ENCODE data around the gene CCNC.

Gene CCNC

DNA sequence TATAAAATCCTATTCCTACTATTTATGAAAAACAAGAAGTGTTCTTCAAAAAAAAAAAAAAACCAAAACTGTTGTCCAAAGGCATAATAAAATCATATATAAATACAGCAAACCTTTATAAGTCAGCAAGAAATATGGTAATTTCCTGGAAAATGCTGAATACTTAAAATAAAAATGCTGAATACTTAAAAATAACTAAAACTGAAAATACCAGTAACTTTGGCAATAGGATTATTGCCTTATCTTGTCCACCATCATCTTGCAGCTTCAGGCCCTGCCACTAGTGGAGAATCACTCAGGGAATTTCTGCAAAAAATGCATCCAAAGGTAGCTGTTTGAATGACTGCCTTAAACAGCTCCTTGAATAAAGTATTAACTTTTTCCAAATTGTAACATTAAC lies 24.5 kb downstream of the CCNC start:
- no peak for DNase-seq

DNA sequence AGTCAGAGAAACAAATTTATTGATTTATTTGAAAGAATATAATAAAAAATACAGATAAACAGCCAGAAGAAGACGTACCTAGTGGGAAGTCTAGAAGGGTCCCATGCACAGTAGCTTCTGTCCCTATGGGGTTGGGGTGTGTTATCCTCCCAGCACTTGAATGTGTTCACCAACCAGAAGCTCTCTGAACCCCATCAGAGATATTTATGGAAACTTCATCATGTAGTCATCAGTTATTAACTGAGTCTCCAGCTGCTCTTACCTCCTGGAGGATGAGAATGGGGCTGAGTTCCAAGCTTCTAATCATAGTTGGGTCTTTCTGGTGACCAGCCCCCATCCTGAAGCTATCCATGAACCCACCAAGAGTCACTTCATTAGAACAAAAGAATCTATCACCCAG lies 37.8 kb downstream of the CCNC start:
- DNase-seq = no peak

DNA sequence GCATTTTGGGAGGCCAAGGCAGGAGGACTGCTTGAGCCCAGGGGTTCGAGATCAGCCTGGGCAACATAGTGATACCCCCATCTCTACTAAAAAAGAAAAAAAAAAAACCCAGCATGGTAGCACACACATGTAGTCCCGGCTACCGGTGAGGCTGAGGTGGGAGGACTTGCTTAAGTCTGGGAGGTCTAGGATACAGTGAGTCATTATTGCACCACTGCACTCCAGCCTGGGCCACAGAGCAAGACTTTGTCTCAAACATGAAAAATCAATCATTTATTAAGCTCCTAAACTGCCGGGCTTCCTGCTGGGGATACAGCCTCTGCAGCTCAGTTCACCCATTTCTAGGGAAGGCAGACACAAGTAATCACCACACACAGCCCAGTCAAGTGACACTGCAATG lies 45.9 kb downstream of the CCNC start:
- DNase-seq = no peak

DNA sequence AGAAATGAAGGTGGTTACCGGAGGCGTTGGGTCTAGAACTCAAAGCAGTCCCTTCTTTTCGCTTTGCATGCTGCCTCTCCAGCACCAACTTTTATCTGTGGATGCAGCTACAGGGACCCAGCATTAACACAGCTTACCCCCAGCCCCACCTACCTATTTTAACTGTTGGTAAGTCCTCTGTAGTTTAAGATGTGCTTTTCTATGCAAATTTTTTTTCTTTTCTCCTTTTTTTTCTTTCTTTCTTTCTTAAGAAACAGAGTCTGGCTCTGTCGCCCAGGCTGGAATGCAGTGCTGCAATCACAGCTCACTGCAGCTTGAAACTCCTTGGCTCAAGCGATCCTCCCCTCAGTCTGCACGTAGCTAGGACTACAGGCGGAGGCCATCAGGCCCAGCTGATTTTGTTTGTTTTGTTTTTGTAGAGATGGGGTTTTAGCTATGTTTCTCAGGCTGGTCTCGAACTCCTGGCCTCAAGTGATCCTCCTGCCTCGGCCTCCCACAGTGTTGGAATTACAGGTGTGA lies 46.8 kb downstream of the CCNC start:
- no peak for DNase-seq

DNA sequence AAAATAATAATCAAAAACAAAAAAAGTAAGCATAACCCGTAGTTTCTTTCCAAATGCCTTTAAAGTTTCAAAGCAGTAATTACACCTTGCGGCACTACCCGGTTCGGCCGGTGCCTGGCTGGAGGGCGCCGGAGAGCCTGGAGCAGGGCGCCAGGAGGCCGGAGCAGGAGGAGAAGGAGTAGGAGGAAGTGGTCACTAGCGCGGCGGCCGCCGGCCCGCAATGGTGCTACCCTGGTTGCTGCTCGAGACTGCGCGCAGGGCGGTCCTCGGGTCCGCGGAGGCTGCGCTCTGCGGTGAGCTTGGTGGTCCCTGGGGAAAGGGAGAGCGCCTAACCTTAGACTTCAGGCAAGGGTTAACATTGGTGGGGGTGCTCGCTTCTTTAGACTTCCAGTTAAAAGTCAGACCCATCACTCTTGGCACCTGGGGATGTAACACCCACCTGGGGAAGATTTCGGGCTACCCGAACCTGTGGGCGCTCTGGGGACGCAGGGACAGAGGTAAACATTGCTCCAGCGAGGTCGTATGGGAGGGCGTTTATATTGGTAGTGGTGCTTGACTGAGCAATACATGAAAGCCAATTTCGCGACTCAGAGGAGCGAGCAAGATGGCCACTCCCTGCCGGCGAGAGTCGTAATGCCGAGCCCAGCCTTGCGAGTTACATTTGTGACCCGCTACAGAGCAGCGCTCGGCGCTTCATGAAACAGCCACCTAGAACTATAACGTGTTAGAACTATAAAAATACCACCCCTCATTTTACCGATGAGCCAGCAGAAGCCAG lies 47.4 kb downstream of the CCNC start:
- DNase-seq = peak; percentile 87

DNA sequence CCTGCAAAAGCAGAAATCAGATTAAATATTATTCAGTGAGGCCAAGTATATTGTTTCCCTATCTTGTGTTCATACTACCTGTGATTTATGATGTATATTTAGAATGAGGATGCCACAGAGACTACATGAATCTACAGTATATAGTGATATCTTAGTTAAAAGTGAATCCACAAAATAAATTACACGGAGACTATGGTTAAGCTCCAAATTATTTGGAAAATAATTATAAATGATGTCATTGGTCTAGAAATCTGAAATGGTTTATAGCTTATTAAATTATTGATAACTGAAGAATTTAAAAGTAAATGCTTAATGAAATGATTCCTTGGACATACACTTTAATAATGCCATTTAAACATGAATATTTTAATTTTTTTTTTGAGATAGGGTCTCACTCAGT lies 49.0 kb downstream of the CCNC start:
- DNase-seq = no peak

DNA sequence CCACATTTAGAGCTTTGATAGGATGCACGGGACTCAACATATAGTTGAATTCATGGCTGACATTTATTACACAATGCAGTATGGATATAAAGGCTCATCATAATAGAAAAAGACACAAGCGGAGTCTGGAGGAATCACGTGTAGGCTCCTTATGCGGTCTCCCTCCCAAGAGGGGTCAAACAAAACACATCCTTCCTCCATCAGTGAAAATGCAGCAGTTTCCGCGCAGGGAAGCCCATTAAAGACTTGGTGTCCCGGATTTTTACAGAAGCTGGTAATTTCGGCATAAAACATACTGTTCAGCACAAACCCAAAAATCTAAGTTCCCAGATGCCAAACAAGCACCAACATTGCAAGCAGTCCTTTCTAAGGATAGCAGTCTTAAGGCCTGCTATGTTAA lies 54.4 kb downstream of the CCNC start:
- no peak for DNase-seq

DNA sequence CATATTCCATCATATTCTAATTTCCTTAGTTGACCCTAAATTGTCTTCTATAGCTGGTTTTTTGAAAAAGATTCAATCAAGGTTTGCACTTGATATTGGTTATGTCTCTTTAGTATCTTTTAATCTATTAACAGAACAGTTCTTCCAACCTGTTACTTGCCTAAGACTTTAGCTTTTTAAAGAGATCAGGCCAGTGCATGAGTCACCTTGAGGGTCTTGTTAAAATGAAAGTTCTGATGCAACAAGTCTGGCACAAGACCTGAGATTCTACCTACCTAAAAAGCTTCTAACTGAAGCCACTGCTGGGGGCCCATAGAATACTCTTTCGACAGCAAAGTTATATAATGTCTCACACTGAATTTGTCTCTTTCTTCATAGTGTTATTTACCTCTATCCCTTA lies 56.4 kb downstream of the CCNC start:
- no peak for DNase-seq

DNA sequence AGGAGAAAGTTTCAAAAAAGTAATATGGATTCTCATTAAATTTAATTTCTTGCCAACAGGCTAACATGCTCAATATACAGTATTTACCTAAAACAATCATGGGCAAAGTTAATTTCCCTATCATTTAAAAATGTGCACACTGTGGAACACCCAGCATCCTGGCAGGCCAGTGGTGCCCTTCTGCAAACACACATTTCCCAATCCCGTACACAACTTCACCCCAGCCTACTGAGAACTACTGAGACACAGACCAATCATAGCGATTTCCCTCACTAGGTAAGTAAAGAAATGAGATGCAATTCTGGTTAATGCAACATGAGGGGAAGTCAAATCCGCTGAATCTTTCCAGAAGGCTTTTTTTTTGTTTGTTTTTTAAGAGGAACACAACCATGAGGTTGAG lies 60.8 kb downstream of the CCNC start:
- no peak for DNase-seq

DNA sequence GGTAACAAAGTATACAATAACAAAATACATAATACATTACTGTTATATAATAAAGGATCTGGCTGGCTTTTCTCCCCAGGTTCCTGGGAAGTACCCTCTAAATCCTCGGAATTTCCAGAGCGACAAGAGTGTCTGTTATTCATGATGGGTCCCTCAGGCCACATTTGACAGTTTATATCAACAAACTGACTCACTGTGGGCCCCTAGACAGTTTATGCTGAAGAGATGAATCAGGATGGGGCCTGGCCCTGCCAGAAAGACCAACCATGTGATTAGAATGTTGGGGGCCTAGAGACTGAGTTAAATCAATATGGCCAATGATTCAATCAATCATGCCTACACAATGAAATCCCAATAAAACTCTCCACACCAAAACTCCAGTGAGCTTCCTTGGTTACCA lies 66.7 kb downstream of the CCNC start:
- no peak for DNase-seq

DNA sequence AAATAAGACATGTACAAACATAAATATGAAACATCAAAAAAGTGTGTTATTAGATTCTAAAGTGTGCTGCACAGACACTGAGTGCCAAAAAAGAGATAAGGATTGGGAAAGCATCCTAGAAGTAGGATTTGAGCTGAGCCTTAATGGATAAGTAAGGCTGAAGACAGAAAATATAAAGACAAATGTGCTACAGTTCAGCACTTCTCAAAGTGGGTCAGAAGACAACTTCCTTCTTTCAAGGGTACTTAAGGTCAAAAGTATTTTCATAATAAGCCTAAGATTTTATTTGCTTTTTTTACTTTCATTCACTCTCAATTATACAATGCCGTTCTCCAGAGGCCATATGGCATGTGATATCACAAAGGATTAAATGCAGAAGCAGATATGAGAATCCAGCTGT lies 70.0 kb downstream of the CCNC start:
- DNase-seq = no peak

DNA sequence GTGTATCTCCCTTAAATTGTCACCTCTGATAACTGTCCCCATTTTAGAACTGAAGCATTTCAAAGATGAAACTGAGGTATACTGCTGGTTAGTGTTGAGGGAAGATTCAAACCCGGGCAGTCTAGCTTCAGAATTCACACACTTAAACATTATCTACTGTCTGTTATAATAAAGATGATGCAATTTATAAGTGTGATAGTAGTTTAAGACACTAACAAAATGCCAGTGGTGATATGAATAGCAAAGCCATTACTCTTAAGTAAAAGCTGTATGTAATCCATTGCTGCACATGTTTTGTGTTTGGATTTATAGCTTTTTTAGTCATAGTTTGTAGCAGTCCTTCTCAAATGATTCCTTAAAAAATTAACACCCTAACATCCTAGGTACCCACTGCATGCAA lies 73.0 kb downstream of the CCNC start:
- no peak for DNase-seq

All from activated effector memory CD4-positive, alpha-beta T cell treated with anti-CD3 and anti-CD28 coated beads, Interleukin-2, amount 50 U/mL, for 16 hours (primary cell).